ENCODE results near the gene ERF.

ERF gene

DNA sequence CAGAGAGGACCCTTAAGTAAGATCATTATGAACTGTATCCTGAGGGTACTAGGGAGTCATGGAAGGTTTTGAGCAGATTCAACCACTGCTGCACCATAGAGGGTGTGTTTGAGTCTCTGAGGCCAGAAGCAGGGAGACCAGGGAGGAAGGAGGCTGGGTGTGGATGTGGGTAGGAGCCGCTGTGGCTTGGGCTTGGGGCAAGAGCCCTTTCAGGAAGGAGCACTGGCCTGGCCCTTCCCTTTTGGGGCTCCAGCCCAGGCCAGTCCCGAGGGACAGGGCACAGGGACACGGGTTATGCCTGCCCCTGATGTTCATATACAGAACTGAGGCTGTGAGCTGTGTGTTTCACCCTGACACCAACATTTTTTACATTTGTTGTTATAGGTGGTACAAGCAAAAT lies 21.4 kb upstream of the ERF start:
- peaks cover 27% of the 10 kb centered on the region for H3K36me3 ChIP-seq (ENCODE audit: control insufficient read depth, insufficient read depth, low read length)
- TF ChIP-seq, protein P1, sequence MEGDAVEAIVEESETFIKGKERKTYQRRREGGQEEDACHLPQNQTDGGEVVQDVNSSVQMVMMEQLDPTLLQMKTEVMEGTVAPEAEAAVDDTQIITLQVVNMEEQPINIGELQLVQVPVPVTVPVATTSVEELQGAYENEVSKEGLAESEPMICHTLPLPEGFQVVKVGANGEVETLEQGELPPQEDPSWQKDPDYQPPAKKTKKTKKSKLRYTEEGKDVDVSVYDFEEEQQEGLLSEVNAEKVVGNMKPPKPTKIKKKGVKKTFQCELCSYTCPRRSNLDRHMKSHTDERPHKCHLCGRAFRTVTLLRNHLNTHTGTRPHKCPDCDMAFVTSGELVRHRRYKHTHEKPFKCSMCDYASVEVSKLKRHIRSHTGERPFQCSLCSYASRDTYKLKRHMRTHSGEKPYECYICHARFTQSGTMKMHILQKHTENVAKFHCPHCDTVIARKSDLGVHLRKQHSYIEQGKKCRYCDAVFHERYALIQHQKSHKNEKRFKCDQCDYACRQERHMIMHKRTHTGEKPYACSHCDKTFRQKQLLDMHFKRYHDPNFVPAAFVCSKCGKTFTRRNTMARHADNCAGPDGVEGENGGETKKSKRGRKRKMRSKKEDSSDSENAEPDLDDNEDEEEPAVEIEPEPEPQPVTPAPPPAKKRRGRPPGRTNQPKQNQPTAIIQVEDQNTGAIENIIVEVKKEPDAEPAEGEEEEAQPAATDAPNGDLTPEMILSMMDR (IDR thresholded peaks at IDR 0.05; ENCODE audit: insufficient read depth, low read length, poor library complexity, severe bottlenecking): no peak

DNA sequence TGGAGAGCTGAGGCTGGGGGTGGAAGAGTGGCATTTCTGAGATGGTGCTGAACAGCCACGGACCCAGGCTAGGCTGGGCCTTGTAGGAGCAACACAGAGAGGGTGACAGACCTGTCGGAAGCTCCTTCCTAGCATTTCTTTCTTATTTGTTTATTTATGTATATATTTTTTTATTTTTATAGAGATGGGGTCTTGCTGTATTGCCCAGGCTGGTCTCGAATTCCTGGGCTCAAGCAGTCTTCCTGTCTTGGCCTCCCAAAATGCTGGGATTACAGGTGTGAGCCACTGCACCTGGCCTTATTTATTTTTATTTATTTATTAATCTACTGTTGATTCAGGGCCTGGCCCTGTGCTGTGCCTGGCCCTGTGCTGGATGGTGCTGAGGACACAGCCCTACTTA lies 20.6 kb upstream of the ERF start:
- no peak for DNase-seq (ENCODE audit: extremely low read depth, insufficient read length)
- TF ChIP-seq, protein P1 (IDR thresholded peaks at IDR 0.05; ENCODE audit: insufficient read depth, low read length, poor library complexity, severe bottlenecking): no peak
- peaks cover 27% of the 10 kb centered on the region for H3K36me3 ChIP-seq (ENCODE audit: control insufficient read depth, insufficient read depth, low read length)
- no peaks in the 10 kb centered on the region for H3K27me3 ChIP-seq (replicated peaks; ENCODE audit: control insufficient read depth, insufficient read depth, low read length)
- H3K4me3 ChIP-seq (replicated peaks; ENCODE audit: low read depth, low read length): no peak overlapping the region

More for the DNA sequence above, 21.4 kb upstream of the ERF start:
- H3K4me3 ChIP-seq (replicated peaks; ENCODE audit: low read depth, low read length): no peak overlapping the region
- DNase-seq (ENCODE audit: extremely low read depth, insufficient read length): peak; percentile 7
- H3K27me3 ChIP-seq (replicated peaks; ENCODE audit: control insufficient read depth, insufficient read depth, low read length): no peaks in the 10 kb centered on the region

DNA sequence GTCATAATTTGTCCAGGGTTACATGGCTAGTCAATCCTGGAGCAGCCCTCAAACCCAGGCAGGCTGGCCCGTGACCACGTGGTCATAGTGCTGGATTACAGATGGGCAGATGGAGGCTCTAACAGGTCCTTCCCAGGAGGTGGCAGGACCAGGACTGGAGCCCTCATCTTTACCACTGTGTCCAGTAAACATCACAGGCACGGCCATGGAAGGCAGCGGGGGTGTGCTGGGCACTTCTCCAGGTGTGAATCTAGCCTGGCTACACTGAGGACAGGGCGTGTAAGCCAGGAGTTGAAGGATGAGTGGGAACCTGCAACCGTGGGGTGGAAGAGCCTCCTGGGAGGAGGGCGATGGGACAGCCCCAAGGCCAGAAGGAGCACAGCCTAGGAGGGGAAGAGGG lies 20.2 kb upstream of the ERF start:
- H3K27me3 ChIP-seq (replicated peaks; ENCODE audit: control insufficient read depth, insufficient read depth, low read length): no peaks in the 10 kb centered on the region
- peaks cover 27% of the 10 kb centered on the region for H3K36me3 ChIP-seq (ENCODE audit: control insufficient read depth, insufficient read depth, low read length)
- DNase-seq (ENCODE audit: extremely low read depth, insufficient read length): peak; percentile 5
- no peak overlapping the region for H3K4me3 ChIP-seq (replicated peaks; ENCODE audit: low read depth, low read length)
- TF ChIP-seq, protein P1 (IDR thresholded peaks at IDR 0.05; ENCODE audit: insufficient read depth, low read length, poor library complexity, severe bottlenecking): no peak

DNA sequence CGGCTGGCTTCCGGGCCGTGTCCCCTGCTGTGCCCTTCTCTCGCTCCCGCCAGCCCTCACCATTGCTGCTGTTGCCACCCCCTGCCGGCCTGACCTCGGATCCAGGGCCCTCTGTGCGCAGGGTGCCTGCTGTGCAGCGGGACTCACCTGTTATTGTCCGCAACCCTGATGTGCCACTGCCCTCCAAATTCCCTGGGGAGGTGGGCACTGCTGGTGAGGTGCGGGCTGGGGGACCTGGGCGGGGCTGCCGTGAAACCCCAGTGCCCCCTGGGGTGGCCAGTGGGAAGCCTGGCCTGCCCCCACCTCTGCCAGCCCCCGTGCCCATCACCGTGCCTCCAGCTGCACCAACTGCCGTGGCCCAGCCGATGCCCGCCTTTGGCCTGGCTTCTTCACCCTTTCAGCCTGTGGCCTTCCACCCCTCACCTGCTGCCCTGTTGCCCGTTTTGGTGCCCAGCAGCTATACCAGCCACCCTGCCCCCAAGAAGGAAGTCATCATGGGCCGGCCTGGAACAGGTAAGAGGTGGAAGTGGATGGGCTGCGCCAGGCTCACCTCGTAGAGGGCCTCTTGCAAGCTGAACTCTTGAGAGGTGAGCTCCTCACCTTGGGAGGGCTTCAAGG lies 19.2 kb upstream of the ERF start:
- peaks cover 27% of the 10 kb centered on the region for H3K36me3 ChIP-seq (ENCODE audit: control insufficient read depth, insufficient read depth, low read length)
- peak; percentile 4 for DNase-seq (ENCODE audit: extremely low read depth, insufficient read length)
- no peak overlapping the region for H3K4me3 ChIP-seq (replicated peaks; ENCODE audit: low read depth, low read length)
- TF ChIP-seq, protein P1 (IDR thresholded peaks at IDR 0.05; ENCODE audit: insufficient read depth, low read length, poor library complexity, severe bottlenecking): no peak
- H3K27me3 ChIP-seq (replicated peaks; ENCODE audit: control insufficient read depth, insufficient read depth, low read length): no peaks in the 10 kb centered on the region

DNA sequence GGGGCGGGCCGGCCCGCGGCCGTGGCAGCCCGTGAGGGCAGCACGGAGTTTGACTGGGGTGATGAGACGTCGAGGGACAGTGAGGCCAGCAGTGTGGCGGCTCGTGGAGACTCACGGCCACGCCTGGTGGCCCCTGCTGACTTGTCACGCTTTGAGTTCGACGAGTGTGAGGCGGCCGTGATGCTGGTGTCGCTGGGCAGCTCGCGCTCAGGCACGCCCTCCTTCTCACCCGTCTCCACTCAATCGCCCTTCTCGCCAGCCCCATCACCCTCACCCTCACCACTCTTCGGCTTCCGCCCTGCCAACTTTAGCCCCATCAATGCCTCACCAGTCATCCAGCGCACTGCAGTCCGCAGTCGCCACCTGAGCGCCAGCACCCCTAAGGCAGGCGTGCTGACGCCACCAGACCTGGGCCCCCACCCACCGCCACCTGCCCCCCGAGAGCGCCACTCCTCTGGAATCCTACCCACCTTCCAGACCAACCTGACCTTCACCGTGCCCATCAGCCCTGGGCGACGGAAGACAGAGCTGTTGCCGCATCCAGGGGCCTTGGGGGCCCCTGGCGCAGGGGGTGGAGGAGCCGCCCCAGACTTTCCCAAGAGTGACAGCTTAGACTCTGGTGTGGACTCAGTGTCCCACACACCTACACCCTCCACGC lies 18.6 kb upstream of the ERF start:
- Histone ChIP-seq H3K4me3 (replicated peaks; ENCODE audit: low read depth, low read length) (no peak overlapping the region), H3K36me3 (ENCODE audit: control insufficient read depth, insufficient read depth, low read length) (peaks cover 27% of the 10 kb centered on the region), H3K27me3 (replicated peaks; ENCODE audit: control insufficient read depth, insufficient read depth, low read length) (no peaks in the 10 kb centered on the region)
- DNase-seq (ENCODE audit: extremely low read depth, insufficient read length): peak; percentile 9
- TF ChIP-seq, protein P1 (IDR thresholded peaks at IDR 0.05; ENCODE audit: insufficient read depth, low read length, poor library complexity, severe bottlenecking): no peak

Measured in GM06990 (cell line).